GM21737 (cell line): Measurements from ENCODE around the gene PLCL2.

Source experiments
- ATAC-seq: cut with Tn5 transposase; IDR thresholded peaks from one replicate; pipeline ENCODE4 v1.9.1; 2021; ENCODE audit warnings: mild to moderate bottlenecking, moderate library complexity; ENCODE audit not compliant: unreplicated experiment

Gene PLCL2

GRCh38 chr3:16888785-16889607, 4.2 kb downstream of the PLCL2 start:
- peak; percentile 38 for ATAC-seq

- ATAC-seq: no peak
Observed at GRCh38 chr3:16890597-16891333, 6.0 kb downstream of the PLCL2 start.

GRCh38 chr3:16893618-16894200, 9.0 kb downstream of the PLCL2 start:
- ATAC-seq: no peak

GRCh38 chr3:16896094-16896627, 11.4 kb downstream of the PLCL2 start:
- ATAC-seq: no peak

GRCh38 chr3:16896820-16897219, 12.1 kb downstream of the PLCL2 start:
- no peak for ATAC-seq

GRCh38 chr3:16897254-16897926, 12.6 kb downstream of the PLCL2 start:
- ATAC-seq: peak; percentile 81

GRCh38 chr3:16898595-16899395, 14.0 kb downstream of the PLCL2 start:
- no peak for ATAC-seq

GRCh38 chr3:16899919-16900318, 15.2 kb downstream of the PLCL2 start:
- no peak for ATAC-seq

- ATAC-seq: no peak
Observed at GRCh38 chr3:16900779-16901440, 16.2 kb downstream of the PLCL2 start.

- no peak for ATAC-seq
Observed at GRCh38 chr3:16904423-16905417, 20.0 kb downstream of the PLCL2 start.

- ATAC-seq: no peak
Observed at GRCh38 chr3:16905704-16906103, 20.9 kb downstream of the PLCL2 start.

GRCh38 chr3:16906682-16907081, 21.9 kb downstream of the PLCL2 start:
- ATAC-seq: peak; percentile 42

GRCh38 chr3:16907243-16907642, 22.5 kb downstream of the PLCL2 start:
- peak; percentile 49 for ATAC-seq

- ATAC-seq: no peak
Observed at GRCh38 chr3:16908016-16908807, 23.5 kb downstream of the PLCL2 start.

- no peak for ATAC-seq
Observed at GRCh38 chr3:16908896-16909295, 24.1 kb downstream of the PLCL2 start.

- ATAC-seq: no peak
Observed at GRCh38 chr3:16909802-16910201, 25.0 kb downstream of the PLCL2 start.

GRCh38 chr3:16910207-16910606, 25.5 kb downstream of the PLCL2 start:
- no peak for ATAC-seq

GRCh38 chr3:16911916-16912315, 27.2 kb downstream of the PLCL2 start:
- ATAC-seq: no peak
